HG03558 (cell line): ENCODE data around the gene MAML2.

Experiments used
- ATAC-seq: cut with Tn5 transposase; IDR thresholded peaks from one replicate; pipeline ENCODE4 v1.9.1; 2021; ENCODE audit warnings: moderate number of reproducible peaks; ENCODE audit not compliant: unreplicated experiment; ENCODE audit errors: extremely low read depth

MAML2 gene

DNA sequence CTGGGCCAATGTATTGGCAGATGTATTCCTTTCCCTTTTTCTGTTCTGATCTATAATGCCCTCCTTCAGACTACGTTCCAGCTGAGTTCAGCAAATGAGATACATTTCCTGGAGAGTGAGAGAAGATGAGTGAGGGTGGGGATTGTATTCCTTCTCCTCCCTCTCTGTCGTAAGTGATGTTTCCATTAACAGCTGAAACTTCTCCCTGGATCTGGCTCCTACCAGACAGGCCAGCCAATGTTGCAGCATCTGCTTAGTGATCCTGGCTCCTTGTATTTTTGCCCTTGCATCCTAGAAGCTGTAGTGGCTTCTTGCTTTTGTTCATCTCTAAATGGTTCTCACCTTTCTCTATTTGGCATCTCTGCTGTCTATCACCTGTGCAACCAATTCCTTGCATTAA lies 370.9 kb downstream of the MAML2 start:
- no peak for ATAC-seq

DNA sequence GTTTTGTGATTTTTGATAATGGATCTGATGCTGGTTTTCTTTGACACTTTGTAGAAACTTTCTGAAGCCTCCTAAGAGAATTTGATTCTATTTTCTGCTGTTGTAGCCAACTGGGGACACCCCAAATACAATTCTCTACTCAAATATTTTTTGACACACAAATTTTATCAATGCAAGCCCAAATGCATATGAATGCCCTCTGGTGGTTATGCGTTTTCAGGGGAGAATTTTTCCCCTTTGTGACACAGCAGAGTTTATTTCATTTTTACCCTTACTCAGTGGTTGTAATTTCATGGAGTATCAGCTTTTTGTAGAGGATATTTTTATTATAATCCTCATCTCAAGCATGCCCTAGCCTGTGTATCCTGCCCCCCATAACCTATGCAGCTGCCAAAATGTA lies 374.4 kb downstream of the MAML2 start:
- no peak for ATAC-seq

DNA sequence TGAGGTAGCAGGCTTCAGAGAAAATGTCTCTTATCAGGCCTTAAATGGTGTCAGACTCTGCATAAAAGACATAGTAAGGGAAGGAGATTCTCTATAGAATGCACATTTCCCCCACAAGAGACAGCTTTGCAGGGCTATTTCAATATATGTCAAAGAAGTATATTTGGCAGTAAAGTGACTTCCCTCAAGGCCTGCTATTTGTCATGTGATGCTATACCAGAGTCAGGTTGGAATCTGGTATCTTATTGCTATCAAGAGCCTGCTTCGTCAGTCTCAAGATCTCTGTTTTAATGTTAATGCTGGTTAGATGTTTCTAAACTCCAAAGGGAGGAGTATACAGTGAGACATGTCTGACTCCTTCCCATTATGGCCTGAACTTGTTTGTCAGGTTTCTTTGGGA lies 378.7 kb downstream of the MAML2 start:
- ATAC-seq, result no peak

DNA sequence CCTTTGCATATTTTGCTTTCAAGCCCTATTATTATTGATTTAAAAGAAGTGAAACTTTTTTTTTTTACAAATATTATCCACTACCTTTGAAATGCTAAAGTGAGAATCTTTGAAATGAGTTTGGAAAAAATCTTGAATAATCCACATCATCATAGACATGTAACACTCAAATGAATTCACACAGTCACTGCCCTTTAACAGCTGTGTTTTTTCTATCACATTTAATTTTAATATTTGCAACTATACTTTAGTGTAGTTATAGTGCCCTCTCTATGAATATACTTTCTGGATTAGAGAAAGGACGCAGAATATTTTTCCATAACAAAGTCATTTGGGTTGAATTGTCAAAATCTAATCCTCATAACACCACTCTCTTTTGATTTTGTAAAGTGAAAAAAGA lies 381.2 kb downstream of the MAML2 start:
- no peak for ATAC-seq

DNA sequence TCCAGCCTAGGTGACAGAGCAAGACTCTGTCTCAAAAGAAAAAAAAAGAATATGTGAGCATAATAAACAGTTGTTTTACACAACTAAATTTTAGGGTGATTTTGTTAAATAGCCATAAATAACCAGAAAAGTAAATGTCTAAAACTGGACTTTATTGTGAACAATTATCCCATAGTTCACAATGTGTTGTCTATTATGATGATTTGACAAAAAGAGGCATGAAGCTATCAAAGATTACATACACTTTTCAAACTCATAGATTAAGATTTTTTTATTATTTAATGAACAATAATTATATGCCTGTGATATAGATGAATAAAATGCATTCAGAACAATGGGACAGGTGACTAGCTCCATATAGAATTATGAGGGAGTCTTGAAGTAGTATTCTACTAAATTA lies 392.1 kb downstream of the MAML2 start:
- ATAC-seq, result no peak

DNA sequence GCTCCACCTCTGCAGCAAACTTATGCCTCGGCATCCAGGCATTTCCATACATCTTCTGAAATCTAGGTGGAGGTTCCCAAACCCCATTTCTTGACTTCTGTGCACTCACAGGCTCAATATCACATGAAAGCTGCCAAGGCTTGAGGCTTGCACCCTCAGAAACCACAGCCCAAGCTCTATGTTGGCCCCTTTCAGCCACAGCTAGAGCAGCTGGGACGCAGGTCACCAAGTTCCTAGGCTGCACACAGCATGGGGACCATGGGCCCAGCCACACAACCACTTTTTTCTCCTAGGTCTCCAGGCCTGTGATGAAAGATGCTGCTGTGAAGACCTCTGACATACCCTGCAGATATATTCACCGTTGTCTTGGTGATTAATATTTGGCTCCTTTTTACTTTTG lies 394.4 kb downstream of the MAML2 start:
- no peak for ATAC-seq

DNA sequence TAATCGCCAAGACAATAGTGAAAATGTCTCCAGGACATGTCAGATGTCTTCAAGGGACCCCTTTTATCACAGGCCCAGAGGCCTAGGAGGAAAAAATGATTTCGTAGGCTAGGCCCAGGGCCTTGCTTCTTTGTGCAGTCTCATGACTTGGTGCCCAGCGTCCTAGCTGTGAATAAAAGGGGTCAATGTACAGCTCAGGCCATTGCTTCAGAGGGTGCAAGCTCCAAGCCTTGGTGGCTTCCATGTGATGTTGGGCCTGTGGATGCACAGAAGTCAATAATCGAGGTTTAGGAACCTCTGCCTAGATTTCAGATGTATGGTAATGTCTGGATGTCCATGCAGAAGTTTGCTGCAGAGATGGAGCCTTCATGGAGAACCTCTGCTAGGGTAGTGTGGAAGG lies 398.4 kb downstream of the MAML2 start:
- no peak for ATAC-seq

DNA sequence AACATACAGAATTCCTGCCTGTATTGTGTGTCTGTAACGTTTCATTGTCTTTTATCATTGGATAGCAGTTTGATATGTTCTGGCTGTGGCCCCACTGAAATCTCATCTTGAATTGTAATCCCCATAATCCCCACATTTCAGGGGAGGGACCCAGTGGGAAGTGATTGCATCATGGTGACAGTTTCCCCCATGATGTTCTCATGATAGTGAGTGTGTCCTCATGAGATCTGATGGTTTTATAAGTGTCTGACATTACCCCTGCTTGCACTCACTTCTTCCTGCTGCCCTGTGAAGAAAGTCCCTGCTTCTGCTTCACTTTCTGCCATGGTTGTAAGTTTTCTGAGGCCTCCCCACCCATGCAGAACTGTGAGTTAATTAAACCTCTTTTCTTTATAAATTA lies 399.4 kb downstream of the MAML2 start:
- ATAC-seq, result no peak

DNA sequence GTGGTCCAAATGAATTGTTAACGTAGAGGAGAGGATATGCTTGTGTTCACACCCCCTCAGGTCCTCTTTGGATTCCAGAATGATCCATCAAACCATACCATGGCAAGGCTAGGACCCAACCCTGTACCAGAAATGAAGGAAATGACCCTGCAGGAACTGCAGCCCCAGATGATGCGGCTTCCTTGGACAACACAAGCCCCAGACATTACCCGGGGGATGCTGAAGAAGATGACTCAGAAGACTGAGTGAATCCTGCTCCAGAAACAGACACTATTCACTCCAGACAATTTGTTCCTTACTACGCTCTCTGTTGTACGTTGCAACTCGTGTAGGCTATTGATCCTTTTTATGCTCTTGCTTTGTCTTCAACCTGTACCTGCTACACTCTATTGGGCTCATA lies 403.9 kb downstream of the MAML2 start:
- ATAC-seq, result no peak

DNA sequence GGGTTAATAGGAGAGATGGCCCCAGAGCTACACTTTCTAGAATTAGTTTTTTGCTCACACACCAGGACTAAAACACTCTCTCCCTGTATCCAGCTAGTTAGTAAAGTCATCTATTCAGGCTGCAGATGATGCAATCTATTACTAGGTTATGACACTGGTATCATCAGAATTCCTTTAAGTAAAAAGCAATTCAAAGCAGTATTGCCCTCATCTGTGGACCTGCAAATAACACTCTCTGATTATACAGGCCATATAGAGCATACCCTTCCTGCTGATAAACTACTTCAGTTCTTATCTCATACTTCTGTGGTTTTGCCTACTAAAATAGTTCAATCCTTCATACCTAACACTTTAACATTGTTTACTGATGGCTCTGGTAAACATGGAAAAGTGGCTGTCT lies 405.6 kb downstream of the MAML2 start:
- no peak for ATAC-seq

DNA sequence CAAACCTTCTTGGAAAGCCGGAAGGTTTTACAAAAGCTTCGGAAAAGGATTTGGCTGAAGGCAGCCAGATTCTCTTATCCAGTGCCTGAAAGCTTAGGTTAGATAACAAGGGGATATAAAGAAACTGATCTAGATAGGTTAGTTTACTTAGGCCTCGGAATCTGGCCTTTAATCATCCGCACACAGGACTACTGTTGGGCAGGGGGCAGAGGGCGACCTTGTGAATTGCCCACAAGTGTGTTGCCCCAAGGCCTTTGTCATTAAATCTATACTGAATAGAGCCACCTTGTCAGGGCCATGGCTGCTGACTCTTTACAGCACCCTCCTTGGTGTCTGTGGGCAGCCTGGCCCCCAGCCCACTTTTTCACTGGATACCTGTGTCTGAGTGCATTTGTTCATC lies 409.4 kb downstream of the MAML2 start:
- no peak for ATAC-seq

DNA sequence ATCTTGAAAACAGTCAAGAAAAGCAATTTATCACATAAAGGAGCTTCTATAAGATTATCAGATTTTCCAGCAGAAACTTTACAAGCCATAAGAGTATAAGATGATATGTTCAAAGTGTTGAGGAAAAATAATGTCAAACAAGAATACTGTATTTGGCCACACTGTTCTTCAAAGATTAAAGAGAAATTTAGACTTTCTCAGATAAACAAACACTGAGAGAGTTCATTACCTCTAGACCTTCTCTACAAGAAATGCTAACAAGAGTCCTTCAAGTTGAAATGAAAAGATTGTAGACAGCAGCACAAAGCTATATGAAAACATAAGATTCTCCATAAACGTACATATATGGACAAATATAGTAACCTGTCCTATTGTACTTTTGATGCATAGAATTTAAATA lies 411.1 kb downstream of the MAML2 start:
- ATAC-seq, result no peak

DNA sequence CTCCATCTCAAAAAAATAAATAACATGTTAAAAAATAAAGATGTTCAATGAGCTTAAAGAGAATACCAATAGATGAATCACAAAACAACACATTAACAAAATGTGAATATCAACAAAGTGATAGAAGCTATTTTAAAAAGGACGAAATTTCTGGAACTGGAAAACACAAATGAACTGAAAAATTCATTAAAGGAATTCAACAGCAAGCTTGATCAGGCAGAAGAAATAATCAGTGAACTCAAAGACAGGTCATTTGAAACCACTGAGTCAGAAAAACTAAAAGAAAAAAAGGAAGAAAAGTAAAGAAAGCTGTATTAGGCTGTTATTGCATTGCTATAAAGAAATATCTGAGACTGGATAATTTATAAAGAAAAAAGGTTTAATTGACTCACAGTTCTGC lies 412.0 kb downstream of the MAML2 start:
- ATAC-seq, result no peak

DNA sequence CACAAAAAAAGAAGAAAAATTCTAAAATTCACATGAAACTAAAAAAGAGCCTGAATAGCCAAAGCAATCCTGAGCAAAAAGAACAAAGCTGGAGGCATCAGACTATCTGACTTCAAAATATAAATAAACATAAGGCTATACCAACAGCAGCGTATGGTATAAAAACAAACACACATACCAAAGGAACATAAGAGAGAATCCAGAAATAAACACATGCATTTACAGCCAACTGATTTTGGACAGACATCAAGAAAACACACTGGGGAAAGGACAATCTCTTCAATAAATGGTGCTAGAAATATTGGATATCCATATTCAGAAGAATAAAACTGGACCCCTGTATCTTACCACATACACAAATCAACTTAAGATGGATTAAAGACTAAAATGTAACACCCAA lies 416.3 kb downstream of the MAML2 start:
- ATAC-seq, result no peak
